ENCODE measurements around the gene PEG3. TPM values are rescaled to one million over a fixed set of nuclear protein-coding genes. Genes with fewer than 3 reads are reported as not detected.
"Not testable (repeated sequence)": the region's sequence is repeated elsewhere in the genome, so short reads cannot be mapped to it uniquely, and the experiment has no call there.

PEG3 gene
- total RNA-seq, 4 donors from 2014 or later = 0.71 to 1.3 (median 0.84) TPM

GRCh38 chr19:56868446-56868845 is 27.9 kb upstream of the PEG3 start:
- in situ Hi-C loops (cut with MboI; ENCODE audit: low sequenced_read_pairs in 4 of 4) = no loop called here
- intact Hi-C loops (cut with DNase I; ENCODE audit: low total_unique reads) = no loop called here
- Histone ChIP-seq H3K9me3 (no peaks in the 10 kb centered on the region), H3K4me3 (no peak overlapping the region), H3K27me3 (no peaks in the 10 kb centered on the region), H3K4me1 (no peaks in the 10 kb centered on the region), H3K27ac (no peak overlapping the region), H3K36me3 (no peaks in the 10 kb centered on the region)
- TF ChIP-seq, protein P1, sequence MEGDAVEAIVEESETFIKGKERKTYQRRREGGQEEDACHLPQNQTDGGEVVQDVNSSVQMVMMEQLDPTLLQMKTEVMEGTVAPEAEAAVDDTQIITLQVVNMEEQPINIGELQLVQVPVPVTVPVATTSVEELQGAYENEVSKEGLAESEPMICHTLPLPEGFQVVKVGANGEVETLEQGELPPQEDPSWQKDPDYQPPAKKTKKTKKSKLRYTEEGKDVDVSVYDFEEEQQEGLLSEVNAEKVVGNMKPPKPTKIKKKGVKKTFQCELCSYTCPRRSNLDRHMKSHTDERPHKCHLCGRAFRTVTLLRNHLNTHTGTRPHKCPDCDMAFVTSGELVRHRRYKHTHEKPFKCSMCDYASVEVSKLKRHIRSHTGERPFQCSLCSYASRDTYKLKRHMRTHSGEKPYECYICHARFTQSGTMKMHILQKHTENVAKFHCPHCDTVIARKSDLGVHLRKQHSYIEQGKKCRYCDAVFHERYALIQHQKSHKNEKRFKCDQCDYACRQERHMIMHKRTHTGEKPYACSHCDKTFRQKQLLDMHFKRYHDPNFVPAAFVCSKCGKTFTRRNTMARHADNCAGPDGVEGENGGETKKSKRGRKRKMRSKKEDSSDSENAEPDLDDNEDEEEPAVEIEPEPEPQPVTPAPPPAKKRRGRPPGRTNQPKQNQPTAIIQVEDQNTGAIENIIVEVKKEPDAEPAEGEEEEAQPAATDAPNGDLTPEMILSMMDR (IDR thresholded peaks at IDR 0.05 in 4 of 5, conservative IDR thresholded peaks at IDR 0.05 in 1 of 5) = no peak
- no peak for TF ChIP-seq POLR2A (IDR thresholded peaks at IDR 0.05)
- no peak for DNase-seq
- ATAC-seq = no peak

- no peak for ATAC-seq
- intact Hi-C loops (cut with DNase I; ENCODE audit: low total_unique reads) (no loop called here), in situ Hi-C loops (cut with MboI; ENCODE audit: low sequenced_read_pairs in 4 of 4) (no loop called here)
Observed at GRCh38 chr19:56866538-56866937, 26.0 kb upstream of the PEG3 start.

GRCh38 chr19:56864443-56865125 is 24.1 kb upstream of the PEG3 start:
- no peak overlapping the region for H3K4me3 ChIP-seq
- H3K27me3 ChIP-seq = no peaks in the 10 kb centered on the region
- intact Hi-C loops (cut with DNase I; ENCODE audit: low total_unique reads) = no loop called here
- H3K36me3 ChIP-seq = no peaks in the 10 kb centered on the region
- ATAC-seq (no peak), DNase-seq (no peak)
- peaks cover 0 to 5% (median 0%) of the 10 kb centered on the region in 3 donors for H3K9me3 ChIP-seq
- no peak overlapping the region for H3K27ac ChIP-seq
- no peaks in the 10 kb centered on the region for H3K4me1 ChIP-seq
- in situ Hi-C loops (cut with MboI; ENCODE audit: low sequenced_read_pairs in 4 of 4) = no loop called here
- TF ChIP-seq, protein P1 (IDR thresholded peaks at IDR 0.05 in 4 of 5, conservative IDR thresholded peaks at IDR 0.05 in 1 of 5) = no peak
- TF ChIP-seq POLR2A (IDR thresholded peaks at IDR 0.05) = no peak

More at GRCh38 chr19:56866538-56866937, 26.0 kb upstream of the PEG3 start:
- no peak overlapping the region for H3K4me3 ChIP-seq
- no peak for DNase-seq
- no peaks in the 10 kb centered on the region for H3K9me3 ChIP-seq
- no peak overlapping the region for H3K27ac ChIP-seq
- no peaks in the 10 kb centered on the region for H3K4me1 ChIP-seq
- TF ChIP-seq POLR2A (IDR thresholded peaks at IDR 0.05) = no peak
- TF ChIP-seq, protein P1 (IDR thresholded peaks at IDR 0.05 in 4 of 5, conservative IDR thresholded peaks at IDR 0.05 in 1 of 5) = no peak
- H3K36me3 ChIP-seq = no peaks in the 10 kb centered on the region
- no peaks in the 10 kb centered on the region for H3K27me3 ChIP-seq

DNA sequence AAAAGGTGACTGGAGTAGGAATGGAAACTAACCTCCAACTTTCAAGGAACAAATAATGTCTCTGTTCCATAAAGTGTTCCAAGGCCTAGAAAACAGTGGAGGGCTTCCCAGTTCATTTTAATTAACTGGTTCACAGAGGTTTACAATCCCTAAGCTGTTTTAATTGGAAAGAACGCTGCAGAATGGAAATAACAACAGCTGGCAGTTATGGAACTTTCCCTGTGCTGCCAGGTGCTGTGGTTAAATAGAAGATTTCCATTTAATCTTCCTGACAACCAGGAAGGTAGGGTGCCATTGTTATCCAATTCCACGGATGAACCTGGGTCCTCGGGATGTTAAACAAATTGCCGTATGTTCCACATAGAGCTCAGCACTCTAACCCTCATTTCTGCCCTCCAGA is 22.2 kb upstream of the PEG3 start:
- DNase-seq (no peak), ATAC-seq (no peak)
- in situ Hi-C loops (cut with MboI; ENCODE audit: low sequenced_read_pairs in 4 of 4) = no loop called here
- no peak overlapping the region for H3K4me3 ChIP-seq
- TF ChIP-seq, protein P1 (IDR thresholded peaks at IDR 0.05 in 4 of 5, conservative IDR thresholded peaks at IDR 0.05 in 1 of 5) = no peak
- no peak for TF ChIP-seq POLR2A (IDR thresholded peaks at IDR 0.05)
- no peaks in the 10 kb centered on the region for H3K4me1 ChIP-seq
- intact Hi-C loops (cut with DNase I; ENCODE audit: low total_unique reads) = no loop called here
- H3K9me3 ChIP-seq = peaks cover 0 to 5% (median 0%) of the 10 kb centered on the region in 3 donors
- H3K36me3 ChIP-seq = no peaks in the 10 kb centered on the region
- no peak overlapping the region for H3K27ac ChIP-seq
- no peaks in the 10 kb centered on the region for H3K27me3 ChIP-seq

- H3K27ac ChIP-seq; H3K4me1 ChIP-seq; H3K36me3 ChIP-seq; H3K4me3 ChIP-seq; ATAC-seq; intact Hi-C loops (cut with DNase I; ENCODE audit: low total_unique reads); DNase-seq; H3K9me3 ChIP-seq; in situ Hi-C loops (cut with MboI; ENCODE audit: low sequenced_read_pairs in 4 of 4); H3K27me3 ChIP-seq: not testable (repeated sequence)
Observed at GRCh38 chr19:56860409-56860808, 19.9 kb upstream of the PEG3 start.
